Ishikawa (cell line): ENCODE results near the gene MAMLD1.

Source experiments
- CEBPB ChIP-seq: IDR thresholded peaks from 2 replicates; pipeline ENCODE4 v1.6.1; 2012
- CREB1 ChIP-seq: IDR thresholded peaks from 2 replicates; pipeline ENCODE4 v1.6.1; 2012; ENCODE audit warnings: low read depth
- EGR1 ChIP-seq: IDR thresholded peaks from 2 replicates; pipeline ENCODE4 v1.6.1; 2012
- EP300 ChIP-seq: IDR thresholded peaks from 2 replicates; pipeline ENCODE4 v1.6.1; 2012; ENCODE audit warnings: borderline replicate concordance
- MAX ChIP-seq: IDR thresholded peaks from 2 replicates; pipeline ENCODE4 v1.6.1; 2012
- NFIC ChIP-seq: IDR thresholded peaks from 2 replicates; pipeline ENCODE4 v1.6.1; 2012
- RAD21 ChIP-seq: IDR thresholded peaks from 2 replicates; pipeline ENCODE4 v1.6.1; 2012; ENCODE audit warnings: low read depth
- TAF1 ChIP-seq: IDR thresholded peaks from 2 replicates; pipeline ENCODE4 v1.6.1; 2012; ENCODE audit warnings: low read depth, mild to moderate bottlenecking
- TCF12 ChIP-seq: IDR thresholded peaks from 2 replicates; pipeline ENCODE4 v1.6.1; 2012; ENCODE audit warnings: low read depth
- TEAD4 ChIP-seq: IDR thresholded peaks from 2 replicates; pipeline ENCODE4 v1.6.1; 2012
- YY1 ChIP-seq: IDR thresholded peaks from 2 replicates; pipeline ENCODE4 v1.6.1; 2012; ENCODE audit warnings: low read depth
- TF ChIP-seq, protein P1 (sequence below): IDR thresholded peaks from 2 replicates; pipeline ENCODE4 v1.6.1; 2012; ENCODE audit warnings: low read depth, mild to moderate bottlenecking
- TF ChIP-seq, protein P2 (sequence below): IDR thresholded peaks from 2 replicates; pipeline ENCODE4 v1.6.1; 2012

DNA sequence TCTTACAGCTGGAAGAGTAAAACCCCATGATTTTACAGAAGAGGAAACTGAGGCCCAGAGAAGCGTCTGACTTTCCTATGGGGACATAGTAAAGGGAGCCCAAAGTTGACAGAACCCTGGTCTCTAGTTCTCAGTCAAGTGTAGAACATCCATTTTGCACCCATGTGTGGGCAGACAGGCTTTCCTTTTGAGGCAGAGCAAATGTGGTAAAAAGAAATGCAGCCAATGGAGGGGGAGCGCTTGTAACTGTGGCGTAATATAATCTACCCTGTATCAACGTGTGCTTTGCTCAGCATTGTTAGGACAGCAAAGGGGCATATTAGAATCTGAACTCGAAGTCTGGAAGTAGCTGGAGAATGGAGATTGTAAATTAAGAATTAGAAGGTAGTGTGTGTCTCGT lies 8.8 kb downstream of the MAMLD1 start:
- TF ChIP-seq MAX: no peak
- no peak for TF ChIP-seq YY1
- TF ChIP-seq CREB1: no peak
- no peak for TF ChIP-seq RAD21
- TF ChIP-seq, protein P1, sequence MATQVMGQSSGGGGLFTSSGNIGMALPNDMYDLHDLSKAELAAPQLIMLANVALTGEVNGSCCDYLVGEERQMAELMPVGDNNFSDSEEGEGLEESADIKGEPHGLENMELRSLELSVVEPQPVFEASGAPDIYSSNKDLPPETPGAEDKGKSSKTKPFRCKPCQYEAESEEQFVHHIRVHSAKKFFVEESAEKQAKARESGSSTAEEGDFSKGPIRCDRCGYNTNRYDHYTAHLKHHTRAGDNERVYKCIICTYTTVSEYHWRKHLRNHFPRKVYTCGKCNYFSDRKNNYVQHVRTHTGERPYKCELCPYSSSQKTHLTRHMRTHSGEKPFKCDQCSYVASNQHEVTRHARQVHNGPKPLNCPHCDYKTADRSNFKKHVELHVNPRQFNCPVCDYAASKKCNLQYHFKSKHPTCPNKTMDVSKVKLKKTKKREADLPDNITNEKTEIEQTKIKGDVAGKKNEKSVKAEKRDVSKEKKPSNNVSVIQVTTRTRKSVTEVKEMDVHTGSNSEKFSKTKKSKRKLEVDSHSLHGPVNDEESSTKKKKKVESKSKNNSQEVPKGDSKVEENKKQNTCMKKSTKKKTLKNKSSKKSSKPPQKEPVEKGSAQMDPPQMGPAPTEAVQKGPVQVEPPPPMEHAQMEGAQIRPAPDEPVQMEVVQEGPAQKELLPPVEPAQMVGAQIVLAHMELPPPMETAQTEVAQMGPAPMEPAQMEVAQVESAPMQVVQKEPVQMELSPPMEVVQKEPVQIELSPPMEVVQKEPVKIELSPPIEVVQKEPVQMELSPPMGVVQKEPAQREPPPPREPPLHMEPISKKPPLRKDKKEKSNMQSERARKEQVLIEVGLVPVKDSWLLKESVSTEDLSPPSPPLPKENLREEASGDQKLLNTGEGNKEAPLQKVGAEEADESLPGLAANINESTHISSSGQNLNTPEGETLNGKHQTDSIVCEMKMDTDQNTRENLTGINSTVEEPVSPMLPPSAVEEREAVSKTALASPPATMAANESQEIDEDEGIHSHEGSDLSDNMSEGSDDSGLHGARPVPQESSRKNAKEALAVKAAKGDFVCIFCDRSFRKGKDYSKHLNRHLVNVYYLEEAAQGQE: no peak
- TF ChIP-seq CEBPB: no peak
- no peak for TF ChIP-seq EP300
- TF ChIP-seq TAF1: no peak
- TF ChIP-seq, protein P2, sequence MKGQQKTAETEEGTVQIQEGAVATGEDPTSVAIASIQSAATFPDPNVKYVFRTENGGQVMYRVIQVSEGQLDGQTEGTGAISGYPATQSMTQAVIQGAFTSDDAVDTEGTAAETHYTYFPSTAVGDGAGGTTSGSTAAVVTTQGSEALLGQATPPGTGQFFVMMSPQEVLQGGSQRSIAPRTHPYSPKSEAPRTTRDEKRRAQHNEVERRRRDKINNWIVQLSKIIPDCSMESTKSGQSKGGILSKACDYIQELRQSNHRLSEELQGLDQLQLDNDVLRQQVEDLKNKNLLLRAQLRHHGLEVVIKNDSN: no peak
- TF ChIP-seq TEAD4: no peak
- TF ChIP-seq NFIC: no peak
- TF ChIP-seq TCF12: no peak
- TF ChIP-seq EGR1: no peak
